ENCODE results near the gene RGCC.
"Not testable (repeated sequence)": the region's sequence is repeated elsewhere in the genome, so short reads cannot be mapped to it uniquely, and the experiment has no call there.

RGCC gene, protein sequence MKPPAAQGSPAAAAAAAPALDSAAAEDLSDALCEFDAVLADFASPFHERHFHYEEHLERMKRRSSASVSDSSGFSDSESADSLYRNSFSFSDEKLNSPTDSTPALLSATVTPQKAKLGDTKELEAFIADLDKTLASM

DNA sequence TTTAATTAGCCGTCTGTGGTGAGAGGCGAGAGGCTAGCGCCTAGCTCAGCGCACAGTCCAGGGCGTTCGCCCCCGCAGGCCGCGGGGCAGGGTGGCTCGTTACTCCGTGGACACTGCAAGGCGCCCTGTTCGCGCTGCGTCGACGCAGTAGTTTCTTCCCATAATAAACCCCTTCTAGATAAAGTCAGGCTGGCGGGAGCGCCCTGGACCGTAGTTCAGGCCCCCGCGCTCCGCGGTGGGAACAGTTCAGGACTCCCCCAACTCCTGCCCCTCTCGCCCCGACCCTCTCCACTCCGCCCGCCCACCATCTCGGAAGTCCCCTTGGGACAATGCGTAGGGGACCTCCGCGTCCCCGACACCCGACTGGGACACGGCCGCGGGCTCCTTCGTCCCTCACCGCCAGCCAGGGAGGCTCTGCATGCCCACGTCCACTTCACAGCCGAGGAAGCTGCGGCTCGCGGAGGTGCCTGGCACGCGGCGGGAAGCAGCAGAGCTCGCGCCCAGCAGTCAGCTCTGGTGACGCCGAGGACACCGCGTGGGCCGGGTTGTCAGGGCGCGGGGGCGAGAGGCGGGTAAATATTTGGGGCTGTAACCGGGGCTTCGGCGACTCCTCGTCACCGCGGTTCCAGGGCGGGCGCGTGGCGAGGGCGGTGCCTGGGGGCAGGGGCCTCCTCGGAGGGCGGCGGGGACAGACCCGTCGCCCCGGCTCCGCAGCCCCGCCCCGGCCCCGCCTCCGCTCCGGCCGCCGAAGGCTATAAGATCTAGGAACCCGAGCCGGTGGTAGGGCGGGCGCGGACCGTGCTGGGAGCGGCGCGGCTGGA is at the start of gene RGCC:
TSS of gene RGCC (plus strand) at position 783 of the 821 bp plus-strand sequence. CDS start 158 bp downstream, outside the sequence.
- peak; percentile 97 for DNase-seq

DNA sequence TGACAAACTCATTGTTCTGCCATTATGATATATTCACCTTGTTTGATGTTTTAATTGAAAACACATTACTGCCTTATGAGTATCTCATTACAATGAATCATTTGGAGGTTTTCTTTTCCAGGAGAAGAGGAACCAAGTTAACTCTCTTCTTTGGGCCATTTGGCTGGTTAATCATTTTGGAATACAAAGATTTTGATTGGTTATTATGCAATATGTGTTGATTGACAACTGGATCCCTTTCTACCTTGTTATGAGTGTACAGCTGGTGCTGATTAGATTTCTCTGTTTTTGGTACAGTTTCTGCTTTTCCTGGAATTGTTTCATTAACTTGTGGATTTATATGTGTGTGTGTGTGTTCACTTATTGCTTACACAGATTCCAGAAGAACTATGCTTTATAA is 49.2 kb upstream of the RGCC start:
- no peak for DNase-seq

DNA sequence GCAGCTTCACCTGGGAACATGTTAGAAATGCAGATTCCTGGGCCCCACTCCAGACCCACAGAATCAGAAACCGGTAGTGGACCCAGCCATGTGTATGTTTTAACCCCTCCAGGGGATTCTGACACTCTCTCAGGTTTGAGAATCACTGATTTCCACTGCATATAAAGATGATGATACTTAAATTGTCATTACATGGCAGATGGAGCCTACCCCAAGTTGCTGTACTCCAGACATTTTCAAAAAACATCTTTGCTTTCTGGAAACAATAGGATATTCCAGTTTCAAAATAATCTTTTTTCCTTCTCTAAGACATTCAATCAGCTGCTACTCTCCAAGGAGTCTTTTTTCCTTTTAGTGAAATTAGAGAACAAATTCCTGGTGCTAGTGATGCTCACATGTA is 48.6 kb upstream of the RGCC start:
- no peak for DNase-seq

DNA sequence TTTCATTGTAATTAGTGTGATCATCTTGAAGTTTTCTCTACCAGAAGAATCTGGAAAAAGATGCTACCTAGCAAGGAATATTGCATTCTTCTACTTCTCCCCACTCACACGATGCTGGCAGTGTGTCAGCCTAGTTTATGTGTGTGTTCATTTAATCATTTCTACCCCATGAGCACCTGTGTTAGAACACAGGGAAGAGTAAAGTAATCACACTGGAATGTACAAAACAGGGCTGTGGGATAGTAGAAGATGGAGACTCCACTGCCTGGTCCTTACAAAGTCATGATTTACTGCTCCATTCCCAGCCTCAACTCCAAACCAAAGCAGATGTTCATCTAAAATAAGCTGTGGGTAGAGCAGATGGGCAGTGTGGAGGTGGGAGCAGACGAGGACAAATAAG is 47.7 kb upstream of the RGCC start:
- DNase-seq = no peak

DNA sequence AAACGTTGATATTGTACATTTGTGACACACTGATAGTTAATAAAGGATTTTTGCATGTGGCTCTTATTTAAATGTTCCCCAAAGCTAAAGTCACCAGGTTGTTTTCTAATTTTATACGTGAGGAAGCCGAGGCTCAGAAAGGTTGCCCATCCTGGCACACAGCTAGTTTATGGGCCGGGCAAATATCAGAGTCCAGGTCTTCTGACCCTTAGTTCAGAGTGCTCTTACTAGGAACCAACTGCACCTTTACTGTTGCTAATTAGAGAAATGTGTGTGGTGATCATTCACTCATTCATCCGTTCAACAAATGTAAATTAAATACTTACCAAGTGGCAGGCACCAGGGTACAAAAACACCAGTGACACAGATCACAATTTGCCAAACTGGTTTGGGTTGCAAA is 46.3 kb upstream of the RGCC start:
- DNase-seq = no peak

DNA sequence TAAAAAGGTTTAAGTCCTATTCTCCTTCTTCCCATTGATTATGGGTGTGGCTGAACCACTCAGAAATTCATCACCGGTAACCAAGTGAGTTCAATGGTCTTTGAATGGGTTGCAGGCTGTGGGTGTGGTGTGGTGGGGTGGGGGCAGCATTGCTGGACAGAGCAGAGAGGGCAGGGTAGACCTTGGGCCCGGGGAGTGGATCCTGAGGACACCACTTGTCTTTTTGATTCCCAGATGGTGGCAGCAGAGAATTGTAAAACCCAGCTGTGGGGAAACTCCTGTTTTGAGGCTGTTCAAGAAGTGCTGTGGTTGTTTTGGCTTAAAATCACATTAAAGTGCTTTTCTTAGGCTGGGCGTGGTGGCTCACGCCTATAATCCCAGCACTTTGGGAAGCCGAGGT is 45.8 kb upstream of the RGCC start:
- DNase-seq = peak; percentile 49

DNA sequence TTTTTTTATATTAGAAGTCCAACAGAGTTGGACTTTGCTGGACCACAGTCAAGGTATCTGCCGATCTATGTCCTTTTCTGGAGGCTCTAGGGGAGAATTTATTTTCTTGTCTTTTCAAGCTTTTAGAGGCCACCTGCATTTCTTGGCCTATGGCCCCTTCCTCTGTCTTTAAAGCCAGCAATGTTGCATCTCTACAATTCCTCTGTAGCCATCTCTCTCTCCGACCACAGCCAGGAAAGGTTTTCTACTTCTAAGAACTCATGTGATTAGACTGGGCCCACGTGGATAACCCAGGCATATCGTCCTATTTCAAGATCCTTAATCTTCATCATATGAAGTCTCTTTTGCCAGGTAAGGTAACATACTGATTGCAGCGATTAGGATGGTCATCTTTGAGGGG is 43.5 kb upstream of the RGCC start:
- DNase-seq = no peak

DNA sequence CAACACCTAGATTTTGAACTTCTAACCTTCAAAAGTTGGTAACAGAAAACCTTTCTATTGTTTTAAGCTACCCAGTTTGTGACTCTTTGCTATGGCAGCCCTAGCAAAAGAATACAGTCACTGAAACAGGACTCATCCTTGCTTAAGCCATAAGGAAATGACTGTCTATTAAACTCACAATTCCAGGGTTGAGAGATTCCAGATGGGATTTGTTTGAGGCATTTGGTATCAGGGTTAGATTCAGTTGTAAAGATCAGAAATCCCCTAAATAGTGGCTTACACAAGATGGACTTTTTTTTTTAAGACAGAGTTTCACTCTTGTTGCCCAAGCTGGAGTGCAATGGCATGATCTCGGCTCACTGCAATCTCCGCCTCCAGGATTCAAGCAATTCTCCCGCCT is 41.1 kb upstream of the RGCC start:
- no peak for DNase-seq

DNA sequence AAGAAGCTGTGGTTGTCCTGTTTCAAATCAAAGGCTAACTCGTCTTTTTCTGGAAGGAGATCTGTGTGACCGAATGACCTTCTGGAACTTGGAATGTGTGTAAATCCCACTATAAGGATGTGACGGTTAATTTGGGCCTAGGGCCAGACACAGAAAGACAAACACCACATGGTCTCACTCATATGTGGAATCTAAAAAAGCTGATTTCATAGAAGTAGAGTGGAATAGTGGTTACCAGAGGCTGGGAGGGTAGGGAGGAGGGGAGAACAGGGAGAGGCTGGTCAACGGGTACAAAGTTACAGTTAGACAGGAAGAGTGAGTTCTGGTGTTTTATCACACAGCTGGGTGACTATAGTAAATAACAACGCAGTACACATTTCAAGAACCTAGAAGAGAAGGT is 39.3 kb upstream of the RGCC start:
- DNase-seq = no peak

DNA sequence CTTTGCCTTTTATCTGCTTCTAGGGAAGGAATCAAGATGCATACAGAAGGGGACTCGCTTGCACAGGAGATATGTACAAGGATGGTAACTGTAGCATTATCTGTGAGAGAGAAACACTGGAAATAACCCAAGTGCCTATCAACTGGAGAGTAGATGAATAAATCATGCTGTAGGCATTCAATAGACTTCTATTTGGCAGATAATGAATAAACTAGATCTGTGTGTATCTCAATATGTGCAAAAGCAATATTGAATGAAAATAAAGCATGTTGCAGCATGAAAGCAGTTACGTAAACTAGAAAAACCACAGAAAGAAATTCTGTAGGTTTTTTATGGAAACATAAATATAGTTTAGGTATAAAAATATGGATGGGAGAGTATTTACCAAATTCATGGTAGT is 38.6 kb upstream of the RGCC start:
- DNase-seq = no peak

DNA sequence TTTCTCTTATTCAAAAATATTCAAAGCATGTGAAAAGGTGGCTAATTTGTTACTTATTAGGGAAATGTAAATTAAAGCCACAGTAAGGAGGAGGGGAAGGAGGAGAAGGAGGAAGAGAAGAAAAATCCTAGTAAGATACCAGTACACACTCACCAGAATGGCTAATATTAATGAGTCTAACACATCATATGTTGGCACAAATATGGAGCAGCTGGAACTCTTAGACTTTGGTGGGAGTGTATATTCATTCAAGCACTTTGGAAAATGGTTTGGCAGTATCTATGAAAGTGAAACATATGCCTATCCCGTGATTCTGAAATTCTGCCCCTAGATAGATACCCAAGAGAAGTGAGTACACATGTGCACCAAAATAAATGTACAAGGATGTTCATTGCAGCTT is 38.1 kb upstream of the RGCC start:
- no peak for DNase-seq

DNA sequence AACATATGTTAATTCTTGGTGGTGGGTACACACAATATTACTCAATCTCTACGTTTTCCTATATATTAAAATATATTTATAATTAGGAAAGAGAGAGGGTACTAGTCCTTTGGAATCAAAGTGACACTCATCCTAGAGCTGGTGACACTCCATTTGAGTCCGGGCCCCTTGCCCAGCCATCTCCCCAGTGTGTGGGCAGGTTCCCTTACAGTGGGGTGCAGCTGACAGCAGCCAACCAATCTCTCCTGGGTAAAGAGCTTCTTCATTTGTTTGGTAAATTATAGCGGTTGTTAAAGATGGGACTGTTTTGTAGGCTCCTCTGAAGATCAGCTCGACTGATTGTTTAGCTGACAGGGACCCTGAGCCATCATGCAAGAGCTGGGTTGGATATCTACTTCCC is 37.2 kb upstream of the RGCC start:
- no peak for DNase-seq

DNA sequence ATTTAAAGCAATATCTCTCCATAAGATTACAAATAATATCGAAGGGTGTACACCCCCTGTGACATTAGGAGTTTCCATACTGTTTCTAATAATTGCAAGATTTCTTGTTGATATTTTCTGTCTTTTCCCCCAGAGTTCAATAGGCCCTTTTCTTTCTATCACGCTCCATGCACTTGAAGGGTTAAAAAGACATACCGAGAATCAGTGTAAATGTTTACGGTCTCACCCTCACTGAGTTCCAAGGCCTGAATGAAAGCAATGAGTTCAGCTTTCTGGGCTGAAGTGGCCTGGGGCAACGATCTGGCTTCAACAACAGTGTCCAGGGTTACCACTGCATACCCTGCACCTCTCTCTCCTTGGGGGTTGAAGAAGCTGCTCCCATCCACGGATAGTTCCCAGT is 36.0 kb upstream of the RGCC start:
- DNase-seq = not testable (repeated sequence)

DNA sequence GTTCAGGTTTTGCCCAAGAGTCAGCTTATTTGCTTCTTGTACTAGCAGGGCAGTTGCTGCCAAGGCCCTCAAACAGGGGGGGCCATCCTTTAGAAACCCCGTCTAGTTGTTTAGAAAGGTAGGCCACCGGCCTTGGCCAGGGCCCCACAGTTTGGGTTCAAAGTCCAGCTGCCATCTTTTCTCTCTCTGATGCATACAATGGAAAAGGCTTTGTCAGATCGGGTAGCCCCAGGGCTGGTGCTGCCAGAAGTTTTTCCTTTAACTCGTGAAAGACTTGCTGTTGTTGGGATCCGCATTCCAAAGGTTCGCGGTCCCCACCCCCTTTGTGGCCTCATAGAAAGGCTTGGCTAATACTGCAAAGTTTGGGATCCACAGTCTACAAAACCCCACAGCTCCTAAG is 35.4 kb upstream of the RGCC start:
- DNase-seq = not testable (repeated sequence)

DNA sequence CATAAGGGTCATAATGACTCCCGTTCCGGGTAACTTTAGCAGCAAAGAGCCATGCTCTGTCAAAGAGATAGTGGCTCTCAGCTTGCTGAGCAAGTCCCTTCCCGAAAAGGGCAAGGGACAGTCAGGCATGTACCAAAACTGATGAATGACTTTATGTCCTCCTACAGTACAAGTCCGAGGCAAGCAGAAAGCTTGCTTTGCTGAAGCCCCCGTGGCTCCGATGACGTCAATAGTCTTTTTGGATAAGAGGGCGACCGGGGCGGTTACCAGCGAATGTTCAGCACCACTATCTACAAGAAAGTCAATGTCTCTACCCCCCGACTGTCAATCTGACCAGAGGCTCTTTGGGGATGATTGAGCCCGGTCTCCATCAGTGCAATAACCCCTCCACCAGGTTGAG is 34.1 kb upstream of the RGCC start:
- not testable (repeated sequence) for DNase-seq

DNA sequence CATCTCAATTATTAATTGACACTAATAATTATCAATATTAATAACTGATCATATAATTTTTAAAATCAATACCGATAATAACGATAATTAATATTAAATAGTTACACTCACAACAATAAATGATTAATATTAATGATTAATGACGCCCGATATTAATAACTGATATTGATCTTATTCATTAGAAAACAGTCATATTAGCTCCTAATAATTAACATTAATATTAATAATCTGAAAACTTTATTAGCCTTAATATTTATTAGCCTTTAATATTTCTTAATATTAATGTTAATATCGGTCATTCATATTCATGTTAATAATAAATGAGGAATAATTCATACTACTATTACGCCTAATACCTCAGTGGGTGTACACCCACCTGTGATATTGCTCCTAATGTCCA is 32.7 kb upstream of the RGCC start:
- DNase-seq = not testable (repeated sequence)

DNA sequence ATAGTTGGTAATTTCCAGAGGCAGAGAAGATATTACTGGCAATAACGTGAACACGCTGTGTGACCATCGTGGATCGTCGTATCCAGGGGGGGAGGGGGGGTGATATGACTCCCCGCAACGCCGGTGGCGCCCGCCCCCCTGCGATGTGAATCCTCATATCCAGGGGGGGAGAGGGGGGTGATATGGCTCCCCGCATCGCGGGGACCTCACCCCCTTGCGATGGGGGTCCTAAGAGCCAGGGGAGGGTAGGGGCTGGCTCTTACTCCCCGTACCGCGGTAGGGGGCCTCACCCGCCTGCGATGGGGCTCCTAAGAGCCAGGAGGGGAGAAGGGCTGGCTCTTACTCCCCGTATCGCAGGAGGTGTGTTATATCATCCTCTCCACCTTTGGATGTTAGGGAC is 31.3 kb upstream of the RGCC start:
- DNase-seq = no peak

DNA sequence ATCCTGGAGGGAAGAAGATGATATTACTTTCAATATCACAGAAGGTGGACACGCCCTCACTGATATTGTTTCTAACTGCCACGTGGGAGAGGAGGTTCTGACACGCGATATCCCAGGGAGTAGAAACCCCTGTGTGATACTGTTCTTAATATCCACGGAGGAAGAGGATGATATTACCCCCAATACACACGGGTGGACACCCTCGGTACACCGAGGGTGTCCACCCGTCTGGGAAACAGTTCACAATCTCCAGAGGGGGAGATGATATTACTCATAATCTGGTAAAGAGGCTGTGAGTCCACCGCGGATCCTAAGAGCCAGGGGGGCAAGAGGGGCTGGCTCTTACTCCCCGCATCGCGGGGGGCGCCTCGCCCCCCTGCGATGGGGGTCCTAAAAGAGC is 29.7 kb upstream of the RGCC start:
- no peak for DNase-seq

DNA sequence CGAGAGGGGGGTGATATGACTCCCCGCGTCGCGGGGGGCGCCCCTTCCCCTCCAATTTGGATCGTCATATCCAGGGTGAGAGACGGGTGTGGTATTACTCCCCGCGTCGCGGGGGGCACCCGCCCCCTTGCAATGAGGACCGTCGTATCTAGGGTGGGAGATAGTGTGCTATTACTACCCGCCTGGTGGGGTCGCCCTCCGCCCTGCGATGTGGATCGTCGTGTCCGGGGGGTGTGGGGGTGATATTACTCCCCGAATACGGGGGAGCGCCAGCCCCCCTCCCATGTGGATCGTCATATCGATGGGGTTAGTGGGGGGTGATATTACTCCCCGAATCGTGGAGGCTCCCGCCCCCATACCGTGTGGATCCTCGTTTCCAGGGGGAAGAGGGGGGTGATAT is 29.2 kb upstream of the RGCC start:
- peak; percentile 50 for DNase-seq

DNA sequence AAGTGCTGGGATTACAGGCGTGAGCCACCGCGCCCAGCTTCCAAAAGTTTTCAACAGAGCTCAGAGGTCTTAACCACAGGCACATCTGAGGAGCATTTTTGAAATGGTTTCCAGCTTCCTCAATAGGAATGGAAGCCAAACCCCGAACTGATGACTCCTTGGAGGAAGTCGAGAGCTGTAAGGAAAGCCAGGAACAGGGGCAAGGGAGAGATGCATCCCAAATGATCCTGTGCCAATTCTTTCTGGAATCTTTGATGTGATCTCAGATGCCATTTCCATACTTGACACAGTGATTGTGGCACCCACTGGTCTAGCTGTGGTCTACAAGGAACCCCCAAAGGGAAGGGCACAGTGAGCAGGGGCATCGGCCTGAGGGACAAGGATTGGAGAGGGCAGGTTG is 23.3 kb upstream of the RGCC start:
- not testable (repeated sequence) for DNase-seq

DNA sequence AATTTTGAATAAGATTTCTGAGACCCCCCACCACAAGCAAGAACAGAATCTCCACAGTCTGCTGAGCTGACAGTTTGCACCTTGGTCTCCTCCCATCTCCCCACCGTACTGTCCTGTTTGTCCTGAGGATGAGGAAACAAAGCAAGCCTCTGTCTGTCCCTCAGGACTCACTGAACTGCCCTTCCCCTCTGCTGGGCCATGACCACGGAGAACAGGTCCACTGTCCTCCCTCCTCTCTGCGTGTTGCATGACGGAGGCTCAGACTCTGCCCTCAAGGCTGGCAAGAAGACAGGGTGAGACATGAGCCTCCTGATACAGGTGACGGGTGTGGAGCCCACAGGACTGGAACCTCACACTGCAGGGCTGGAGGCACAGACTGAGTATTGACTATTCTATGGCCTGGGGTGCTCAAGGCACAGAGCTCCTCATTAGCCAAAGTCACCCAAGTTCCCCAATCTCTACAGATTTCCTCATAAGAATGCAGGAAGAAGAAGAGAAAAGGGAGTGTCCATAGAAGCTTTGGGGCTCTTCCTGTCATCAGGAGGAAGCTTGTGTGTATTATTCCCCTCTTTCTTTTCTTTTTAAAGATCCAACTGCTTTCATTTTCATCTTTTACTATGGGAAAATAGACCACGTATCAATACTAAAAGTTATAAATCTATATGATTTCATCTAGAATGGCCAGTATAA is 22.4 kb upstream of the RGCC start:
- DNase-seq = no peak

DNA sequence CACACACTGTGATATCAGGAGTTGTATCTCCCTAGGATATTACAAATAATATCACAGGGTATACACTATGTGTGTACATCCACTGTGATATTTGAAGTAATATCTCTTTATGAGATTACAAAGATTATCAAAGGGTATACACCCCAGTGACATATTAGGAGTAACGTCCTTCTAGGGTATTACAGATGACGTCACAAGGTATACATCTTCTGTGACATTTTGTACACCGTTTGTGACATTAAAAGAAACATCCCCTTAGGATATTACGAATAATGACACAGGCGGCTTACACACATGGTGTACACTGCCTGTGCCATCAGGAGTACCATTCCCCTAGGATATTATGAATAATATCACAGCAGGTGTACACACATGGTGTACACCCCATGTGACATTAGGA is 13.4 kb upstream of the RGCC start:
- no peak for DNase-seq

DNA sequence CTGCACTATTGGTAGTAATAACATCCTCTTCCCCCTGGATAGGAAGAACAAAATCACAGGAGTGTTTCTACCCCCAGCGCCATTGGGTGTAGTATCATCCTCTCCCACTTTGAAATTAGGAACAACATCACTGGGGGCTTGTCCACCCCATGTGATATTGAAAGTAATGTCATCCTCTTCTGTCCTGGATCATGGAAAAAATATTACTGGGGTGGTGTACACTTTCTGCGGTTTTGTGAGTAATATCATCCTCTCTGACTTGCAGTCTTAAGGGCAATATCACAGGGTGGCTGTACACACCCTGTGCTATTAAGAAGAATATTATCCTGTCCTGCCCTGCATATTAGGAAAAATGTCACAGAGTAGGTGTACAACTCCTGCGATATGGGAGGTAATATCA is 4.9 kb upstream of the RGCC start:
- no peak for DNase-seq

DNA sequence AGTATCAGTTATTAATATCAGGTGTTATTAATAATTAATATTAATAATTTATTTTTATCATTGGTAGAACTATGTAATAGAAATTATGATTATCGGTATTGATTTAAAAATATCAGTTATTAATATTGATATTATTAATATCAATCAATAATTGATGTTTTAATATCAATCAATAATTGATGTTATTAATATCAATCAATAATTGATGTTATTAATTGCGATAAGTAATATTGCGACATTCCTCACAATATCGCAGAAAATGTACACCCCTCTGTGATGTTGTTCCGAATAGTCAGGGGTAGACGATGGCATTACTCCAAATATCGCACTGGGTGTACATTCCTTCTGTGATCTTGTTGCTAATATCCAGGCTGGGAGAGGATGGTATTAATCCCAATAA is 3.7 kb upstream of the RGCC start:
- DNase-seq = no peak

Measured in CD4-positive, alpha-beta T cell treated with Interleukin-21 for 1 hour (primary cell).